ENCODE measurements around the gene SH2D7. TPM values are rescaled to one million over a fixed set of nuclear protein-coding genes. Genes with fewer than 3 reads are reported as not detected.
A peak's percentile ranks its signal among the peaks of the same experiment; 100 is the strongest.

SH2D7 gene
- total RNA-seq, 1 experiment from 2014 or later: not detected

- H3K9me3 Mint-ChIP-seq: no peaks in the 10 kb centered on the region
- ATAC-seq (no peak), DNase-seq (ENCODE audit: low spot score) (no peak)
- H3K36me3 Mint-ChIP-seq: peaks cover 9% of the 10 kb centered on the region; the same call in 1 of the 2 replicates
- H3K4me1 Mint-ChIP-seq: peaks cover 3% of the 10 kb centered on the region; the same call in 1 of the 2 replicates
- CTCF ChIA-PET: interaction anchor here (0.7 to 4.5 kb wide), 33 partner anchors 10 to 203 kb away, joined by 3 to 91 read pairs (median 10); partner anchors contain the start of genes CIB2, IDH3A, SH2D7 and SKIC8
- H3K27ac Mint-ChIP-seq: no peak overlapping the region
- no peaks in the 10 kb centered on the region for H3K27me3 Mint-ChIP-seq (ENCODE audit: low read depth)
- TF ChIP-seq ZNF423 (CRISPR knock-in tag; IDR thresholded peaks at IDR 0.05) (no peak), SMAD4 (CRISPR knock-in tag; IDR thresholded peaks at IDR 0.05) (no peak), ATF1 (CRISPR knock-in tag; IDR thresholded peaks at IDR 0.05) (no peak)
- POLR2A ChIA-PET: interaction anchor here (0.7 kb wide), 1 partner anchor 107 kb away, joined by 3 read pairs; no protein-coding TSS in a partner anchor
- no peak overlapping the region for H3K4me3 Mint-ChIP-seq
These were observed 15.1 kb downstream of the SH2D7 start for GRCh38 chr15:78107471-78107870.

- ChIA-PET POLR2A (interaction anchor here (0.7 to 1.1 kb wide), 2 partner anchors 11 to 108 kb away, joined by 3 to 5 read pairs; no protein-coding TSS in a partner anchor), CTCF (interaction anchor here (0.6 to 4.5 kb wide), 77 partner anchors 9 to 457 kb away, joined by 3 to 91 read pairs (median 5); partner anchors contain the start of genes ACSBG1, CHRNA5, CIB2 and DNAJA4)
- DNase-seq (ENCODE audit: low spot score) (peak; percentile 81), ATAC-seq (peak; percentile 89)
- Mint-ChIP-seq H3K9me3 (no peaks in the 10 kb centered on the region), H3K36me3 (peaks cover 9% of the 10 kb centered on the region; the same call in 1 of the 2 replicates), H3K4me3 (no peak overlapping the region), H3K27me3 (ENCODE audit: low read depth) (no peaks in the 10 kb centered on the region), H3K27ac (no peak overlapping the region), H3K4me1 (peaks cover 3% of the 10 kb centered on the region; the same call in 1 of the 2 replicates)
- TF ChIP-seq ESRRA (CRISPR knock-in tag; IDR thresholded peaks at IDR 0.05; ENCODE audit: borderline replicate concordance) (no peak), AR (CRISPR knock-in tag; IDR thresholded peaks at IDR 0.05) (no peak), ZBTB21 (CRISPR knock-in tag; IDR thresholded peaks at IDR 0.05; ENCODE audit: borderline replicate concordance) (no peak), ZNF396 (CRISPR knock-in tag; IDR thresholded peaks at IDR 0.05; ENCODE audit: borderline replicate concordance) (no peak), ZNF263 (CRISPR knock-in tag; IDR thresholded peaks at IDR 0.05; ENCODE audit: low read depth) (no peak), ZMAT4 (CRISPR knock-in tag; IDR thresholded peaks at IDR 0.05) (no peak), CTCF (IDR thresholded peaks at IDR 0.05) (peak; percentile 61)
- TF ChIP-seq, protein P1, sequence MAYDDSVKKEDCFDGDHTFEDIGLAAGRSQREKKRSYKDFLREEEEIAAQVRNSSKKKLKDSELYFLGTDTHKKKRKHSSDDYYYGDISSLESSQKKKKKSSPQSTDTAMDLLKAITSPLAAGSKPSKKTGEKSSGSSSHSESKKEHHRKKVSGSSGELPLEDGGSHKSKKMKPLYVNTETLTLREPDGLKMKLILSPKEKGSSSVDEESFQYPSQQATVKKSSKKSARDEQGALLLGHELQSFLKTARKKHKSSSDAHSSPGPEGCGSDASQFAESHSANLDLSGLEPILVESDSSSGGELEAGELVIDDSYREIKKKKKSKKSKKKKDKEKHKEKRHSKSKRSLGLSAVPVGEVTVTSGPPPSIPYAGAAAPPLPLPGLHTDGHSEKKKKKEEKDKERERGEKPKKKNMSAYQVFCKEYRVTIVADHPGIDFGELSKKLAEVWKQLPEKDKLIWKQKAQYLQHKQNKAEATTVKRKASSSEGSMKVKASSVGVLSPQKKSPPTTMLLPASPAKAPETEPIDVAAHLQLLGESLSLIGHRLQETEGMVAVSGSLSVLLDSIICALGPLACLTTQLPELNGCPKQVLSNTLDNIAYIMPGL (CRISPR knock-in tag; IDR thresholded peaks at IDR 0.05): 0 out of 2 replicates have a peak, but pooled peaks have one; percentile 49
- TF ChIP-seq, protein P2, sequence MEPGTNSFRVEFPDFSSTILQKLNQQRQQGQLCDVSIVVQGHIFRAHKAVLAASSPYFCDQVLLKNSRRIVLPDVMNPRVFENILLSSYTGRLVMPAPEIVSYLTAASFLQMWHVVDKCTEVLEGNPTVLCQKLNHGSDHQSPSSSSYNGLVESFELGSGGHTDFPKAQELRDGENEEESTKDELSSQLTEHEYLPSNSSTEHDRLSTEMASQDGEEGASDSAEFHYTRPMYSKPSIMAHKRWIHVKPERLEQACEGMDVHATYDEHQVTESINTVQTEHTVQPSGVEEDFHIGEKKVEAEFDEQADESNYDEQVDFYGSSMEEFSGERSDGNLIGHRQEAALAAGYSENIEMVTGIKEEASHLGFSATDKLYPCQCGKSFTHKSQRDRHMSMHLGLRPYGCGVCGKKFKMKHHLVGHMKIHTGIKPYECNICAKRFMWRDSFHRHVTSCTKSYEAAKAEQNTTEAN (CRISPR knock-in tag; IDR thresholded peaks at IDR 0.05): no peak
- TF ChIP-seq, protein P3, sequence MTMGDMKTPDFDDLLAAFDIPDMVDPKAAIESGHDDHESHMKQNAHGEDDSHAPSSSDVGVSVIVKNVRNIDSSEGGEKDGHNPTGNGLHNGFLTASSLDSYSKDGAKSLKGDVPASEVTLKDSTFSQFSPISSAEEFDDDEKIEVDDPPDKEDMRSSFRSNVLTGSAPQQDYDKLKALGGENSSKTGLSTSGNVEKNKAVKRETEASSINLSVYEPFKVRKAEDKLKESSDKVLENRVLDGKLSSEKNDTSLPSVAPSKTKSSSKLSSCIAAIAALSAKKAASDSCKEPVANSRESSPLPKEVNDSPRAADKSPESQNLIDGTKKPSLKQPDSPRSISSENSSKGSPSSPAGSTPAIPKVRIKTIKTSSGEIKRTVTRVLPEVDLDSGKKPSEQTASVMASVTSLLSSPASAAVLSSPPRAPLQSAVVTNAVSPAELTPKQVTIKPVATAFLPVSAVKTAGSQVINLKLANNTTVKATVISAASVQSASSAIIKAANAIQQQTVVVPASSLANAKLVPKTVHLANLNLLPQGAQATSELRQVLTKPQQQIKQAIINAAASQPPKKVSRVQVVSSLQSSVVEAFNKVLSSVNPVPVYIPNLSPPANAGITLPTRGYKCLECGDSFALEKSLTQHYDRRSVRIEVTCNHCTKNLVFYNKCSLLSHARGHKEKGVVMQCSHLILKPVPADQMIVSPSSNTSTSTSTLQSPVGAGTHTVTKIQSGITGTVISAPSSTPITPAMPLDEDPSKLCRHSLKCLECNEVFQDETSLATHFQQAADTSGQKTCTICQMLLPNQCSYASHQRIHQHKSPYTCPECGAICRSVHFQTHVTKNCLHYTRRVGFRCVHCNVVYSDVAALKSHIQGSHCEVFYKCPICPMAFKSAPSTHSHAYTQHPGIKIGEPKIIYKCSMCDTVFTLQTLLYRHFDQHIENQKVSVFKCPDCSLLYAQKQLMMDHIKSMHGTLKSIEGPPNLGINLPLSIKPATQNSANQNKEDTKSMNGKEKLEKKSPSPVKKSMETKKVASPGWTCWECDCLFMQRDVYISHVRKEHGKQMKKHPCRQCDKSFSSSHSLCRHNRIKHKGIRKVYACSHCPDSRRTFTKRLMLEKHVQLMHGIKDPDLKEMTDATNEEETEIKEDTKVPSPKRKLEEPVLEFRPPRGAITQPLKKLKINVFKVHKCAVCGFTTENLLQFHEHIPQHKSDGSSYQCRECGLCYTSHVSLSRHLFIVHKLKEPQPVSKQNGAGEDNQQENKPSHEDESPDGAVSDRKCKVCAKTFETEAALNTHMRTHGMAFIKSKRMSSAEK (CRISPR knock-in tag; IDR thresholded peaks at IDR 0.05; ENCODE audit: borderline replicate concordance): no peak
These were observed 16.1 kb downstream of the SH2D7 start for GRCh38 chr15:78108300-78109084.
